Peyer's patch (tissue), 4 donors: ENCODE data around the gene CEACAM19. TPM values are rescaled to one million over a fixed set of nuclear protein-coding genes. Genes with fewer than 3 reads are reported as not detected.

Experiments
- DNase-seq, 3 donors: peaks; one replicate each; pipeline ENCODE4 v3.0.0-alpha.2; 2017 to 2019
- H3K27ac ChIP-seq, 4 donors: fragments of 200-600 bp; sonication (generic); one replicate each; pipeline ENCODE4 v1.5.1; 2016 to 2019
- H3K27me3 ChIP-seq, 2 donors: fragments of 200-600 bp; sonication (generic); one replicate each; pipeline ENCODE4 v1.5.1; 2019
- H3K36me3 ChIP-seq, 3 donors: fragments of 200-600 bp; sonication (generic); one replicate each; pipeline ENCODE4 v1.5.1; 2016 to 2019
- H3K4me1 ChIP-seq, 4 donors: fragments of 200-600 bp; sonication (generic); one replicate each; pipeline ENCODE4 v1.5.1; 2016 to 2019
- H3K4me3 ChIP-seq, 4 donors: fragments of 200-600 bp; sonication (generic); 1 replicate in 3 of 4; 2 replicates in 1 of 4; pipeline ENCODE4 v1.5.1; 2016 to 2019; ENCODE audit warnings: mild to moderate bottlenecking in 1 of 4
- H3K9me3 ChIP-seq, 4 donors: fragments of 200-600 bp; sonication (generic); one replicate each; pipeline ENCODE4 v1.5.1; 2016 to 2019; ENCODE audit warnings: mild to moderate bottlenecking in 1 of 4
- POLR2A ChIP-seq, 2 donors: fragments of 450-650 bp; IDR thresholded peaks; one replicate each; pipeline ENCODE4 v1.5.1; 2017; ENCODE audit warnings: antibody characterized with exemption in 2 of 2, mild to moderate bottlenecking in 2 of 2, moderate library complexity in 2 of 2
- total RNA-seq, 4 donors: library from RNA; depleted of rRNA; stranded (reverse); fragments of >200 nt; gene quantifications; one replicate each; pipeline ENCODE4 v1.1.0, GENCODE V29; 2016
- TF ChIP-seq, protein P1 (sequence below), 6 experiments: fragments of 450-650 bp in 4 of 6; fragments of 200-600 bp in 2 of 6; sonication (generic) in 1 of 6; IDR thresholded peaks; one replicate each; pipeline ENCODE4 v1.5.1; 2017 to 2019; ENCODE audit warnings: antibody characterized with exemption in 6 of 6, mild to moderate bottlenecking in 3 of 6, moderate library complexity in 1 of 6

CEACAM19 gene
- total RNA-seq, 4 donors from 2014 or later = 4.4 to 16.9 (median 13.3) TPM

DNA sequence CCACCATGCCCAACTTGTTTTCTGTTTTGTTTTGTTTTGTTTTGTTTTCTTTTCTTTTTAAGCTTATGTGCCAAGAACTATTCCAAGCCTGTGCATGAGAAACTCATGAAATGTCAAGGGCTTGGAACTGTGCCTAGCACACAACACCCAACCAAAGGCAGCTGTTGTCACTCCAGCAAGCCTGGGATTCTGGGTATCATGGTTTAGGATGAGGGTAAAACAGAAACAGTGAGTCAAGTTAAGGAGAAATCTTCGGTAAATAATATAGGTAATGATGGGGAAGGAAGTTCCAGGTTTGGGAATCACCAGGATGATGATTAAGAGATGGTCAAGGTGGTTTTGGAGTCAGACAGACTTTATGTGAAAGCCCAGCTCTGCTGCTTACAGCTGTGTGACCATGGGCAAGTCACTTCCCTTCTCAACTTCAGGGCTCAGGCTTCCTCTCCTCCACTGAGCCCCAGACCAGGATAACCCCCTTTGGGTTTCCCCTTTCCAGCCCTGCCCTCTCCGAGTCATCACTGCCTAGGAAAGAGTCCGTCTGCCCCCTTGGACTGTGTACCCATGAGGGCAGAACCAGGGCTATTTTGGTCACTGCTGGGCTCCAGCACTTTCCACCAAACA is 22.5 kb upstream of the CEACAM19 start:
- H3K36me3 ChIP-seq = peaks cover 0 to 68% (median 0%) of the 10 kb centered on the region in 3 donors
- DNase-seq = no peak

DNA sequence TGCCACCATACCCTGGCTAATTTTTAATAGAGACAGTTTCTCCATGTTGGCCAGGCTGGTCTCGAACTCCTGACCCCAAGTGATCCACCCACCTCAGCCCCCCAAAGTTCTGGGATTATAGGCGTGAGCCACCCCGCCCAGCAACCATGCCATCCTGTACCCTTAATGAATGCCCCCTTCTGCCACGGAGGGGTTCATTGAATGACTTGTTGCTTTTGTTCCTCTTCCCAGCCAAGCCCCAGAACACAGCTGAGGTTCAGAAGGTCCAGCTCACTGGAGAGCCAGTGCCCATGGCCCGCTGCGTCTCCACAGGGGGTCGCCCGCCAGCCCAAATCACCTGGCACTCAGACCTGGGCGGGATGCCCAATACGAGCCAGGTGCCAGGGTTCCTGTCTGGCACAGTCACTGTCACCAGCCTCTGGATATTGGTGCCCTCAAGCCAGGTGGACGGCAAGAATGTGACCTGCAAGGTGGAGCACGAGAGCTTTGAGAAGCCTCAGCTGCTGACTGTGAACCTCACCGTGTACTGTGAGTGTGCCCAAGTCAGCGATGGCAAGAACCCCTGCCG is 21.6 kb upstream of the CEACAM19 start:
- no peaks in the 10 kb centered on the region for H3K9me3 ChIP-seq
- TF ChIP-seq POLR2A (IDR thresholded peaks at IDR 0.05) = no peak
- TF ChIP-seq, protein P1, sequence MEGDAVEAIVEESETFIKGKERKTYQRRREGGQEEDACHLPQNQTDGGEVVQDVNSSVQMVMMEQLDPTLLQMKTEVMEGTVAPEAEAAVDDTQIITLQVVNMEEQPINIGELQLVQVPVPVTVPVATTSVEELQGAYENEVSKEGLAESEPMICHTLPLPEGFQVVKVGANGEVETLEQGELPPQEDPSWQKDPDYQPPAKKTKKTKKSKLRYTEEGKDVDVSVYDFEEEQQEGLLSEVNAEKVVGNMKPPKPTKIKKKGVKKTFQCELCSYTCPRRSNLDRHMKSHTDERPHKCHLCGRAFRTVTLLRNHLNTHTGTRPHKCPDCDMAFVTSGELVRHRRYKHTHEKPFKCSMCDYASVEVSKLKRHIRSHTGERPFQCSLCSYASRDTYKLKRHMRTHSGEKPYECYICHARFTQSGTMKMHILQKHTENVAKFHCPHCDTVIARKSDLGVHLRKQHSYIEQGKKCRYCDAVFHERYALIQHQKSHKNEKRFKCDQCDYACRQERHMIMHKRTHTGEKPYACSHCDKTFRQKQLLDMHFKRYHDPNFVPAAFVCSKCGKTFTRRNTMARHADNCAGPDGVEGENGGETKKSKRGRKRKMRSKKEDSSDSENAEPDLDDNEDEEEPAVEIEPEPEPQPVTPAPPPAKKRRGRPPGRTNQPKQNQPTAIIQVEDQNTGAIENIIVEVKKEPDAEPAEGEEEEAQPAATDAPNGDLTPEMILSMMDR (IDR thresholded peaks at IDR 0.05) = no peak
- H3K36me3 ChIP-seq = peaks cover 0 to 71% (median 0%) of the 10 kb centered on the region in 3 donors
- H3K4me1 ChIP-seq = peaks cover 0 to 21% (median 4%) of the 10 kb centered on the region in 4 donors
- H3K4me3 ChIP-seq = no peak overlapping the region
- DNase-seq = peak in 1 of 3 donors; percentile 34
- H3K27me3 ChIP-seq = no peaks in the 10 kb centered on the region
- no peak overlapping the region for H3K27ac ChIP-seq

More for the DNA sequence above, 22.5 kb upstream of the CEACAM19 start:
- Histone ChIP-seq H3K27me3 (no peaks in the 10 kb centered on the region), H3K4me1 (peaks cover 0 to 18% (median 4%) of the 10 kb centered on the region in 4 donors), H3K27ac (no peak overlapping the region), H3K9me3 (no peaks in the 10 kb centered on the region), H3K4me3 (no peak overlapping the region)
- TF ChIP-seq, protein P1 (IDR thresholded peaks at IDR 0.05) = no peak
- TF ChIP-seq POLR2A (IDR thresholded peaks at IDR 0.05) = no peak

DNA sequence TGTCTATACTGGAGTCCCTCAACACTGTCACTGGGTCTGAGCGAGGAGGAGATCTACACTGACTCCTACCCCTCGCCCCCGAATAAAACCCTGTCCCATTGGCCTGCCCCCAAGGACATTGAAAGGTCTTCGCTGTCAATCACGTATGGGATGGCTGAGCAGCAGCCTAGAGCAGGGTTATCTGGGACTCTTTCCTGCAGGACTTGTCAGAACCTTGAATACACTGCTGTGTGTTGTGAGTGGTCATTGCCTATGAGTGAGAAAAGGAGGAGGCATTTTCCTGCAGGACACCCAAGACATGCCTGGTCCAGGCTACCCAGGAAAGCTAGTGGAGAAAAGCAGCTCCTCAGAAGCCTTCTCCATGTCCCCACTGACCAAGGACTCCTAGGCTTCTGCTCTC is 17.9 kb upstream of the CEACAM19 start:
- Histone ChIP-seq H3K4me1 (peaks cover 0 to 7% (median 2%) of the 10 kb centered on the region in 4 donors), H3K9me3 (no peaks in the 10 kb centered on the region), H3K36me3 (peaks cover 0 to 70% (median 0%) of the 10 kb centered on the region in 3 donors), H3K27me3 (no peaks in the 10 kb centered on the region), H3K4me3 (no peak overlapping the region), H3K27ac (no peak overlapping the region)
- DNase-seq = no peak
- TF ChIP-seq, protein P1 (IDR thresholded peaks at IDR 0.05) = no peak
- no peak for TF ChIP-seq POLR2A (IDR thresholded peaks at IDR 0.05)

DNA sequence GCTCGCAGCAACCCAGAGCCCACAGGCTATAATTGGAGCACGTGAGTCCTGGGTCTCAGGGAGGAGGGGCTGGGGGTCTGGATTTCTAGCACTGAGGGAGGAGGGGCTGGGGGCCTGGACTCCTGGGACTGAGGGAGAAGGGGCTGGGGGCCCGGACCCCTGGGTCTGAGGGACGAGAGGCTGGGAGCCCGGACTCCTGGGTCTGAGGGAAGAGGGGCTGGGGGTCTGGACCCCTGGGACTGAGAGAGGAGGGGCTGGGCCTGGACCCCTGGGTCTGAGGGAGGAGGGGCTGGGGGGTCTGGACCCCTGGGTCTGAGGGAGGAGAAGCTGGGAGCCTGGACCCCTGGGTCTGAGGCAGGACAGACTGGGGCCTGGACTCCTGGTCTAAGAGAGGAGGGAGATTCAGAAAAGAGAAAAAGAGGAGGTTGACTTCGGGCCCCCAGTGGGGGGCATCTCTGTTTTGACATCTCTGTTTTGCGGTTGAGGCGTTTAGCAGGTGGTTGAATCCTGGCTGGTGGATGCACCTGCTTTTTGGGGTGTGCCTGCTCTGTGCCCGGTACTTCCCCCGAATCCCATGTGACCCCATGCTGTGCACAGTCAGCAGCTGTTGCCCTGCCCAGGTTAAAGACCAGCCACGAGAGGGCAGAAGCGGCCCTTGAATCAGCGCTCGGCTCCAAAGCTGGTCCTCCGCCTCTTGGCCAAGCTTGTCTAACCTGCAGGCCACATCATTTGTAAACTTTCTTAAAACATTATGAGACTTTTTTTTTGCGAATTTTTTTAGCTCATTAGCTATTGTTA is 17.1 kb upstream of the CEACAM19 start:
- no peak for TF ChIP-seq POLR2A (IDR thresholded peaks at IDR 0.05)
- TF ChIP-seq, protein P1 (IDR thresholded peaks at IDR 0.05) = peak; percentile 28 to 85 (median 62)

DNA sequence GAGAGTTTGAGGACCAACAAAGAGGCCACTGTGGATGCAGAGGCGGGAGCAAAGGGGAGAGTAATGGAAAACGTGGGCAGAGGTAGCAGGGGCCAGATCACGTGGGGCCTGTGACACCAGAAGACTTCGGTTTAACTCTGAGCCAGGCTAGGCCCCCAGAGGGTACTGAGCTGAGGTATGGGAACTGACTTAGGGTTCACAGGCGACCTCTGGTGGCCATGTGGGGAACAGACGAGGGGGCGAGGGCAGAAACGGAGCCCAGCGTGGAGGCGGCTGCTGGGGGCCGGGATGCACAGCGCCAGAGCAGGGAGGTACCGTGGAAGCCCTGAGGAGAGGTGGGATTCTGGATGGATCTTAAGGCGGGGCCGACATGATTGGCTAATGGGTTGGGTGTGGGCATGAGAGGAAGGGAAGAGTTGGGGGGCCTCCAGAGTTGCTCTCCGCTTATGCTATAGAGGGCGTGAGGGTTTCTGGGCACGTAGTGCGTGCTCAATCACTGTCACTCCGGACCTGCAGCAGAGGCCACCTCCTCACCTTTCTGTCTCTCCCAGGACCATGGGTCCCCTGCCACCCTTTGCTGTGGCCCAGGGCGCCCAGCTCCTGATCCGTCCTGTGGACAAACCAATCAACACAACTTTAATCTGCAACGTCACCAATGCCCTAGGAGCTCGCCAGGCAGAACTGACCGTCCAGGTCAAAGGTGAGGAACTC is 13.9 kb upstream of the CEACAM19 start:
- Histone ChIP-seq H3K36me3 (peaks cover 0 to 73% (median 0%) of the 10 kb centered on the region in 3 donors), H3K4me1 (peaks cover 0 to 7% (median 1%) of the 10 kb centered on the region in 4 donors), H3K4me3 (no peak overlapping the region), H3K9me3 (no peaks in the 10 kb centered on the region), H3K27me3 (no peaks in the 10 kb centered on the region), H3K27ac (no peak overlapping the region)
- TF ChIP-seq POLR2A (IDR thresholded peaks at IDR 0.05) = no peak
- TF ChIP-seq, protein P1 (IDR thresholded peaks at IDR 0.05) = peak; percentile 44 to 90 (median 85)
- DNase-seq = peak; percentile 58 to 85 (median 75)

More for the DNA sequence above, 17.1 kb upstream of the CEACAM19 start:
- no peaks in the 10 kb centered on the region for H3K27me3 ChIP-seq
- H3K27ac ChIP-seq = no peak overlapping the region
- no peaks in the 10 kb centered on the region for H3K9me3 ChIP-seq
- DNase-seq = peak; percentile 85 to 94 (median 86)
- peaks cover 0 to 7% (median 1%) of the 10 kb centered on the region in 4 donors for H3K4me1 ChIP-seq
- peaks cover 0 to 75% (median 0%) of the 10 kb centered on the region in 3 donors for H3K36me3 ChIP-seq
- H3K4me3 ChIP-seq = no peak overlapping the region
